HEK293T (cell line): Measurements from ENCODE around the gene RBM4B.

Experiments used
- ARNT ChIP-seq: fragments of 450-650 bp; IDR thresholded peaks from 2 replicates; pipeline ENCODE4 v1.6.1; 2017; ENCODE audit warnings: mild to moderate bottlenecking
- BHLHE40 ChIP-seq: fragments of 450-650 bp; IDR thresholded peaks from 2 replicates; pipeline ENCODE4 v1.6.1; 2016; ENCODE audit warnings: mild to moderate bottlenecking, moderate library complexity, borderline replicate concordance
- CTBP1 ChIP-seq: fragments of 450-650 bp; IDR thresholded peaks from 2 replicates; pipeline ENCODE4 v1.6.1; 2016; ENCODE audit warnings: borderline replicate concordance
- L3MBTL2 ChIP-seq: fragments of 450-650 bp; conservative IDR thresholded peaks from 2 replicates; pipeline ENCODE4 v1.6.1; 2016; ENCODE audit warnings: mild to moderate bottlenecking
- PKNOX1 ChIP-seq: fragments of 450-650 bp; IDR thresholded peaks from 2 replicates; pipeline ENCODE4 v1.6.1; 2016

- TF ChIP-seq PKNOX1 = no peak
- no peak for TF ChIP-seq ARNT
- TF ChIP-seq CTBP1 = no peak
- no peak for TF ChIP-seq BHLHE40
- TF ChIP-seq L3MBTL2 = no peak
Observed at GRCh38 chr11:66629356-66629755, 48.3 kb downstream of the RBM4B start.
